Nucleus accumbens (tissue), 56 donors: ENCODE measurements around the gene ESRRA.

Experiments used
- DNase-seq, 56 donors: peaks; one replicate each; lab custom pipeline; 2025; lab: John Stamatoyannopoulos, UW

ESRRA gene

GRCh38 chr11:64269540-64270220 lies 35.6 kb upstream of the ESRRA start:
- DNase-seq, result peak; percentile 90 to 100 (median 99)

- DNase-seq, result no peak
These were observed 30.1 kb upstream of the ESRRA start for GRCh38 chr11:64275031-64275800.

GRCh38 chr11:64275841-64276240 lies 29.5 kb upstream of the ESRRA start:
- DNase-seq, result no peak

- DNase-seq, result no peak
These were observed 28.5 kb upstream of the ESRRA start for GRCh38 chr11:64276653-64277431.

DNA sequence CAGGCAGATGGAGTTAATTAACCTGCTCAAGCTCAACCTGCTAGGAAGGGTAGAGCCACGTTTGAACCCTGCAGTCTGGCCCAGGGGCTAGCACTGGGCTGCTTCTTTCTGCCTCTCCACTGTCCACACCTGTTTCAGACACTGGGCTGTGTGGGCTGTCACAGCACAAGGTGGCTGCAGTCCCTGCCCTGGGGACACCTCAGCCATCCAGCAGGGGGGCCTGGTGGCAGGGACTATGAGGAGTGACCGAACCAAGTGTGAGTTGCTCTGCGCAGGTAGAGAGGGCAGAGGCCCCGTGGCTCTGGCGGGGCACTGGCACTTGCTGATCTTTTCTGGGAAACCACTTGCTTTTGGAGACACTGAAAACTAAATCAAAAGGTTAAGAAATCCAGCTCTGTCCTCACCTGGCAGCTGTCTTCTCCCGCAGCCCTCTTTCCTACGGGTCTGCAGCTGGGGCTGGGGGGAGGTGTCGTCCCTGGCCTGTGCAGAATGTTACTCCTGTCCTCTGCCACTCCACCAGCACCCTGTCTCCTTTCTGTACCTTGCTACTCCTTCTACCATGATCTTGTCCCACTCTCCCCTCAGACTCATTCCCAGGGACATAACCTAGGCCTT lies 26.6 kb upstream of the ESRRA start:
- DNase-seq, result no peak

DNA sequence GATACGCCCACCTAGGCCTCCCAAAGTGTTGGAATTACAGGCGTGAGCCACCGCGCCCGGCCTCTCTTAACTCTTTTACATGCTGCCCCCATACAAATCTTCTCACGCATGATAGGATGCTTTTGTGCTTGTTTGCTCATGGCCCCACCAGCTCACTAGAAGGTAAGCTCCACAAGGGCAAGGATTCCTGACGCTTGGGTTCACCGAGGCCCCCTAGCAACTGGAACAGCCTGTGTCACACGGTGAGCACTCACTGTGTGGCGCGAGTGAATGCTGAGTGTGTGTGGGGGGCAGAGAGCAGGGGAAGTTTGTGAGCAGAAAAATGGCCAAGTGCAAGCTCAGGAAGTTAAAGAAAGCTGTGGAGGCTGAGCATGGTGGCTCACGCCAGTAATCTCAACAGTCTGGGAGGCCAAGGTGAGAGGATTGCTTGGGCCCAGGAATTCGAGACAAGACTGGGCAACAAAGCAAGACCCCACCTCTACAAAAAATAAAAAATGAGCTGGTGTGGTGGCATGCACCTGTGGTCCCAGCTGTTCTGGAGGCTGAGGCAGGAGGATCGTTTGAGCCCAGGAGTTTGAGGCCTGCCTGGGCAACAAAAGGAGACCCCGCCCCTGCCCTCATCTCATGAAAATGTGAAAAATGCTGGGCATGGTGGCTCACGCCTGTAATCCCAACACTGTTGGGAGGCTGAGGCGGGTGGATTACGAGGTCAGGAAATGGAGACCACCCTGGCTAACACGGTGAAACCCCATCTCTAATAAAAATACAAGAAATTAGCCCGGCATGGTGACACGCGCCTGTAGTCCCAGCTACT lies 23.2 kb upstream of the ESRRA start:
- no peak for DNase-seq

GRCh38 chr11:64283092-64283491 lies 22.2 kb upstream of the ESRRA start:
- no peak for DNase-seq

DNA sequence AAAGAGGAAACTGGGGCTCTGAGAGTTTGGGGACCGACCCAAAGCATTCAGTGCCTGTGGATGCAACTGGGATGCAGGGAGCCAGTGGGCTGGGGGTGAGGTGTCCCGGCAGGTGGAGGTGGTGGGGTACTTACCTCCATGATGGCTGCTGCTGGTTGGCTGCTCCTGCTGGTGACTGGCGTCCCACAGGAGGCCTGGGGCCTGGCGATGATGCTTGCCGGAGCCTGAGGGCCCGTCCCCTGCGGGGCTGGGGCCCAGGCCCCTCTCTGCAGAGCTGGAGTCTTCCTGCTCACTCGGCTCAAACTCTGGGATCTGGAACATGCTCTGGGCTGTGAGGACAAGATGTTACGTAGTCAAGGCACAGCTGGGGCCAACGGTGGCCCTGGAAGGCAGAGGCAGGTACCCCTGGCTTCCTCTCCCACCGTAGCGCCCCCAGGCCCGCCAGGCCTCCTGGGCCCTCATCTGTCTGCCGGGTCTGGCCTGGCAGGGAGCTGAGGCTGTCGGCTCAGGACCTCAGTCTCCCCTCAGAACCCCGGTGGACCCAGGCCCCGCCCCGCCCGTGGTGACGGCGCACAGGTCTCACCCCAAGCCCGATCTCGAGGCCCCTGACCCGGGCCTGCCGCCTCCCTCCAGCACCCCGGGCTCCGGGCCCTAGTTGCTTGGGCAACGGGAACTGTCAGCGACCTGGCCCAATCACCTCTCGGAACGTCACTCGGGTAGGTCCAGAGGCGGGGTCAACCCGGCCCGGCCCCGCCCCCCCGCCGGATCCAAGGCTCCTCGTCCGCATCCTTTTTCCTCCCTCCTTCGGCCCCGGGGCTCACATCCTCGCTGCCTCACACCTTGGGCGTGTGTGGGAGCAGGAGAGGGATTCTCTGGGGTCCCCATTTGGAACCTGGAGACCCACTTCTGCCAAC lies 21.0 kb upstream of the ESRRA start, which contains the start of gene BAD:
Gene BAD, minus strand, starts transcription at position 618 of the 914 bp plus-strand sequence. Its CDS starts 297 bp downstream, at position 321.
- peak; percentile 77 to 98 (median 94) for DNase-seq

DNA sequence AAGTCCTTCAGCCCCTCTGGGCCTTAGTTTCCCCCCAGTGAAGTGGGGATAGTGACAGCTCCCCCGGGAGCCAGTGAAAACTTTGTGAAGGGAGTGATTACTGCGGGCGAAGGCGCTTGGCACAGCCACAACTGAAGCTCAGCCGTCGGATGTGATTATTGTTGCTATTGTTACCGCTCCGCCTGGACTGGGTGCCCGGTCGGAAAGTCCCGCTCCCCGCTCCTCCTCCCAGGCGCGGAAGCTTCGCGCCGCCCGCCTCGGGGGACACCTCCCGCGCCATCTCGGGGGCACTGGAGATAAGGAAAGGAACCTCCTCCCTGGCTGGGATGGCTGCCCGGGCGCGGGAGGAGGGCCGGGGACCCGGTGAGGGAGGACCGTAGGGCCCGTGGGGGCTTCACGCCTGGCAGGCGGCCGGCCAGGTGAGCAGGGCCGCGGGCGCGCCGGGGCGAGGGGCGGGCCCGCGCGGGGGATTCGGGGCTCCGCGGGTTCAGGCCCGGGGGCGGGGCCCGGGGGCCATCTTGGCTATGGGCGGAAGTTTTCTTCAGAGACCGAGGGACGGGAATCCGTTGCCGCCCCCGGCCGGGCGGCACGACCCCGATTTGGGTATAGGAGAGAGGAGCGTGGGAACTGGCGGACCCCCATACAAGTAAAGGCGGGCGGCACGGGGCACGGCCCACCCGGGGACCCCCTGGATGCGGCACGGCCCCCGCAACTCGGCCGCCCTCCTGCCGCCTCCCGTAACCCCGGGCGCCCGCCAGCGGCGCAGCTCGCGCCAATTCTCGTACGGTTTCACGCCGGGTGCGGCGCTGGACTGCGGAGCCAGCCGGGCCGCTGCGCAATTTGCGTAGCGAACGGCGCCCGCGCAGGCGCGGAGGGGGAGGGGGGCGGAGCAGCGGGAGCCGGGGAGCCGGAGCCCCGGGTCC lies 20.1 kb upstream of the ESRRA start, which contains the start of gene GPR137:
Gene GPR137, plus strand, starts transcription at position 887 of the 923 bp plus-strand sequence. CDS start 677 bp downstream, outside the sequence.
- DNase-seq, result peak in 54 of 56 donors; percentile 62 to 99 (median 87)

GRCh38 chr11:64285885-64286800 lies 19.2 kb upstream of the ESRRA start:
- DNase-seq, result no peak

DNA sequence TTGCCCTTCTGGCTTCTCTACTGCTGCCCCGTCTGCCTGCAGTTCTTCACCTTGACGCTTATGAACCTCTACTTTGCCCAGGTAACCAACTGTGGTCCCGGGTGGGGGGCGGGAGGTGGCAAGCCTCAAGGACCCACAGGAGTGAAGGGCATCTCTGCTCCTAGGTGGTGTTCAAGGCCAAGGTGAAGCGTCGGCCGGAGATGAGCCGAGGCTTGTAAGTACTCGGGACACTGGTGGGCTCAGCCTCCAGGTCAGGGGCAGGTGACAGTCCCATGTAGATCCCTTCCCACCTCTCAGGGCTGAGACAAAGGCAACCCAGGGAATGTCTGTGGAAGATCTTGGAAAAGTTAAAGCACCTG lies 18.5 kb upstream of the ESRRA start:
- no peak for DNase-seq

DNA sequence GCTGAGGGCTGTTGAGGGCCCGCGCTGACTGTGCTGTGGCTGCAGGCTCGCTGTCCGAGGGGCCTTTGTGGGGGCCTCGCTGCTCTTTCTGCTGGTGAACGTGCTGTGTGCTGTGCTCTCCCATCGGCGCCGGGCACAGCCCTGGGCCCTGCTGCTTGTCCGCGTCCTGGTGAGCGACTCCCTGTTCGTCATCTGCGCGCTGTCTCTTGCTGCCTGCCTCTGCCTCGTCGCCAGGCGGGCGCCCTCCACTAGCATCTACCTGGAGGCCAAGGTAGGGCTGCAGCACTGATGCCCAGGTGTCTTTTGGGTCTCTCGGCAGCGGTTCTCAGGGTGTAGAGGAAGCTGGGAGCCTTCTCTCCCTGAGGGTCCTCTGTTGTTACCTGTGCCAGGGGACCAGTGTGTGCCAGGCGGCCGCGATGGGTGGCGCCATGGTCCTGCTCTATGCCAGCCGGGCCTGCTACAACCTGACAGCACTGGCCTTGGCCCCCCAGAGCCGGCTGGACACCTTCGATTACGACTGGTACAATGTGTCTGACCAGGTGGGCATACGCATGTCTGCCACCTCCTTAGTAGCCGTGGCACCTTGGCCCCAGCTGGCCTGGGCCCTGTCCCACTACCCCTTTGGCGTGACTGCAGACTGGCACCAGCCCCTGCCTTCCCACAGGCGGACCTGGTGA lies 17.5 kb upstream of the ESRRA start:
- no peak for DNase-seq

DNA sequence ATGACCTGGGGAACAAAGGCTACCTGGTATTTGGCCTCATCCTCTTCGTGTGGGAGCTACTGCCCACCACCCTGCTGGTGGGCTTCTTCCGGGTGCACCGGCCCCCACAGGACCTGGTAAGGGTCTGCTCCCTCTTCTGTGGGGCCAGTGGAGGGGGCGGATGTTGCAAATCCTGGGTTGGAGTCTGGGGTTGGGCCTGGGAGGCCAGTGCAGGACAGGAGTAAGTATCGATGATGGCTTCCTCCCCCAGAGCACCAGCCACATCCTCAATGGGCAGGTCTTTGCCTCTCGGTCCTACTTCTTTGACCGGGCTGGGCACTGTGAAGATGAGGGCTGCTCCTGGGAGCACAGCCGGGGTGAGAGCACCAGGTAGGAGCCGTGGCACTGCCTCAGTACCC lies 17.0 kb upstream of the ESRRA start:
- DNase-seq, result no peak

GRCh38 chr11:64289002-64289564 lies 16.2 kb upstream of the ESRRA start:
- no peak for DNase-seq
